GM23248 (cell line): ENCODE data around the gene ZNF687.

ENCODE experiments used
- EZH2 ChIP-seq: fragments of 200-600 bp; sonication (generic); IDR thresholded peaks from 2 replicates; pipeline ENCODE4 v1.6.1; 2018; ENCODE audit warnings: antibody characterized with exemption, mild to moderate bottlenecking; ENCODE audit not compliant: insufficient read depth, poor library complexity, severe bottlenecking
- EZH2phosphoT487 ChIP-seq: fragments of 200-600 bp; sonication (generic); IDR thresholded peaks from 2 replicates; pipeline ENCODE4 v1.6.1; 2018; ENCODE audit warnings: antibody characterized with exemption, moderate library complexity, mild to moderate bottlenecking, low read depth; ENCODE audit not compliant: insufficient read depth

DNA sequence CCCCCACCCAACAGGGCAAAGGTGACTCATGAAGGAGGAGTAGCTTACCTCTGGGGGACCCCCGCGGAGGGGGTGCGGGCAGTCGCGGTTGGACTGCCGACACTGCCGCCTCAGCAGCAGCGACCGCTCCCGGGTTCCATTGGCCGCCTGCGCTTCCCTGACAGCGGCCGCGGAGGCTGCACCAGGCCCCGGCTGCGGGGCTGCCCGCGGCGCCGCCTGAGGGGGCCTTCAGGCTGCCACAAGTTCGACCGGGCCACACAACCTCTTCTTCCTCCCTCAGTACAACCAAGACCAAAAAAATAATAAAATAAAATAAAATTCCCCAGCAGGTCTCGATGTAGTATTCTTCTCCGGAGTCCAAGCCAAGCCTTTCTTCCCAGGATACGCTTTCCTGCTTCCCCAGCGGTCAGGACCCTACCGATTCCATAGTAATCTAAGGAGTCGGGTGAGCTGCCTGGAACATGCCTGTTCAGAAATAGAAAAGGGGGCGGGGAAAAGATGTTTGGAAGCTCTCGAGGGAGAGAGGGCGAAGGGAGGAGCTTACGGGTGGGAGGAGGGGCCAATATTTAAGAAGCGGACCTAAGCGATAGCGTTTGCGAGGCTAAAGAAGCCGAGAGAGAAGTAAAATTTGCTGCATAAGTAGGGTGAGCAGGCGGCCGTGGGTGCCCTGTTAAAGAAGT lies 45.3 kb downstream of the ZNF687 start, which contains the start of gene PI4KB:
- no peak for TF ChIP-seq EZH2
- no peak for TF ChIP-seq EZH2phosphoT487
